Upper lobe of left lung (tissue), 6 donors: Measurements from ENCODE around the gene CARD18. TPM values are rescaled to one million over a fixed set of nuclear protein-coding genes. Genes with fewer than 3 reads are reported as not detected.
A peak's percentile ranks its signal among the peaks of the same experiment; 100 is the strongest.
"Not testable (repeated sequence)": the region's sequence is repeated elsewhere in the genome, so short reads cannot be mapped to it uniquely, and the experiment has no call there.

ENCODE experiments used
- ATAC-seq, 2 donors: fragments of 200-7000 bp; cut with Tn5 transposase; one replicate each; pipeline ENCODE4 v1.9.1; 2022; ENCODE audit warnings: mild to moderate bottlenecking in 2 of 2, moderate library complexity in 2 of 2; ENCODE audit not compliant: low FRiP score in 2 of 2
- DNase-seq, 2 donors: peaks; one replicate each; pipeline ENCODE4 v3.0.0-alpha.2; 2019 to 2020
- H3K27ac ChIP-seq, 4 donors: fragments of 200-600 bp; sonication (generic); one replicate each; pipeline ENCODE4 v1.5.1; 2016 to 2019
- H3K27me3 ChIP-seq, 4 donors: fragments of 200-600 bp; sonication (generic); one replicate each; pipeline ENCODE4 v1.5.1; 2017 to 2019
- H3K36me3 ChIP-seq, 4 donors: fragments of 200-600 bp; sonication (generic); one replicate each; pipeline ENCODE4 v1.5.1; 2016 to 2019
- H3K4me1 ChIP-seq, 4 donors: fragments of 200-600 bp; sonication (generic); one replicate each; pipeline ENCODE4 v1.5.1; 2018 to 2019
- H3K4me3 ChIP-seq, 4 donors: fragments of 200-600 bp; sonication (generic); one replicate each; pipeline ENCODE4 v1.5.1; 2017 to 2019; ENCODE audit warnings: mild to moderate bottlenecking in 2 of 4, moderate library complexity in 1 of 4
- H3K9me3 ChIP-seq, 4 donors: fragments of 200-600 bp; sonication (generic); one replicate each; pipeline ENCODE4 v1.5.1; 2018 to 2019
- EP300 ChIP-seq, 4 donors: sonication (generic); formaldehyde crosslinking; IDR thresholded peaks; one replicate each; pipeline ENCODE4 v1.5.1; 2017; ENCODE audit warnings: antibody characterized with exemption in 4 of 4, control low read depth in 2 of 4
- POLR2A ChIP-seq, 4 donors: fragments of 450-650 bp; IDR thresholded peaks; one replicate each; pipeline ENCODE4 v1.5.1; 2016 to 2017; ENCODE audit warnings: antibody characterized with exemption in 4 of 4, mild to moderate bottlenecking in 2 of 4
- POLR2AphosphoS5 ChIP-seq, 2 donors: sonication (generic); formaldehyde crosslinking; IDR thresholded peaks; one replicate each; pipeline ENCODE4 v1.5.1; 2017; ENCODE audit warnings: antibody characterized with exemption in 2 of 2
- WGBS, 2 donors: methylation state at CpG; one replicate each; pipeline ENCODE4 v1.1.5; 2017 to 2018; 5-methylcytosine and 5-hydroxymethylcytosine counted together
- total RNA-seq, 6 donors: library from RNA; depleted of rRNA in 4 of 6; stranded (reverse); fragments of >200 nt in 4 of 6; gene quantifications; one replicate each; pipeline versions ENCODE4 v1.1.0 to v1.2.1, GENCODE V29; 2016 to 2021
- TF ChIP-seq, protein P1 (sequence below), 6 experiments: fragments of 450-650 bp in 4 of 6; fragments of 200-600 bp in 2 of 6; sonication (generic) in 2 of 6; IDR thresholded peaks; one replicate each; pipeline ENCODE4 v1.5.1; 2016 to 2019; ENCODE audit warnings: antibody characterized with exemption in 6 of 6
- donor health status: DM: no; HTN: no; CAD: no; lungs with moderate emphysema.
- donor health status: DM: no; HTN: yes; CAD: no; lungs with severe emphysema.

Gene CARD18
- total RNA-seq, 6 donors from 2014 or later = not detected

DNA sequence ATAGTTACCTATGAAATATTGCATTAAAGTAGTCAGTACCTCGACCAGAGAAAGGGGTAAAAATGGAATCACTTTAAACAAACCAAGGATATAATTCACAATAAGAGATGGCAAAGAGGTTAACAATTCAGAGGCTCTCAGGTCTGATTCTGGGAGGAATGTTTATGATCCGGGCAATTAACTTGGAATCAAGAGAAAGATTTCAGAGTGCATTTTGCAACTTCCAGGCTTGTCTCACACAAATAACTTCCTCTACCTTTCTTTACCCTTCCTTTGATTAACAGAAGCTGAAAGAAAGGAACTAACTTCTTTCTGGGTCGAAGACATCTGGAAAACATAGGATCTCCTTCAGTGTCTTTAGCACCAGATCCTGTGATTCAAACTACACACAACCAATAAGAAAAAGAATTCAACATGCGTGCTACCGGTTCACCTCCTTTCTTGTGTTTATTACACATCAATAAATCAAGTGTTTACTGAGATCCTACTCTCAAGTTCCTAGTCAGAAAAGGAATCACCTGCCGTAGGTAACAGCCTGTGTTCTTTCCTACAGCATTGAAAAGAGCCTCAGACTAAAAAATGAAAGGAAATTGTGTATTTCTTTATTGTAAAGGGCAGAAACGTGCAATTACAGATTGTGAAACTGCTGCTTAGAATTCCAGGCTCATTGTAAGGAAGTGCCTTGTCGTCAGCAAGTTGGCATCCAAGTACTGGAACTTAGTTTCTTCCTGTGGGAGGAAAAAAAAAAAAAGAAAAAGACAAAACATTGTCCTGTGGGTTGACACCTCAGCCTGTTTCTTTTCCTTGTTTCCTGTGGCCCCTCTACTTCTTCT lies 29.5 kb downstream of the CARD18 start:
- DNase-seq = no peak
- Histone ChIP-seq H3K4me1 (peaks cover 5 to 12% (median 8%) of the 10 kb centered on the region in 4 donors), H3K4me3 (no peak overlapping the region), H3K9me3 (no peaks in the 10 kb centered on the region), H3K36me3 (no peaks in the 10 kb centered on the region), H3K27me3 (no peaks in the 10 kb centered on the region), H3K27ac (peak overlapping the region in 3 of 4 donors; percentile 7 to 54 (median 25))
- 29% methylated on average over 8 of the region's 8 CpGs for WGBS, 2 donors
- ATAC-seq = peak in 1 of 2 donors; percentile 54
- no peak for TF ChIP-seq POLR2A (IDR thresholded peaks at IDR 0.05)
- TF ChIP-seq, protein P1, sequence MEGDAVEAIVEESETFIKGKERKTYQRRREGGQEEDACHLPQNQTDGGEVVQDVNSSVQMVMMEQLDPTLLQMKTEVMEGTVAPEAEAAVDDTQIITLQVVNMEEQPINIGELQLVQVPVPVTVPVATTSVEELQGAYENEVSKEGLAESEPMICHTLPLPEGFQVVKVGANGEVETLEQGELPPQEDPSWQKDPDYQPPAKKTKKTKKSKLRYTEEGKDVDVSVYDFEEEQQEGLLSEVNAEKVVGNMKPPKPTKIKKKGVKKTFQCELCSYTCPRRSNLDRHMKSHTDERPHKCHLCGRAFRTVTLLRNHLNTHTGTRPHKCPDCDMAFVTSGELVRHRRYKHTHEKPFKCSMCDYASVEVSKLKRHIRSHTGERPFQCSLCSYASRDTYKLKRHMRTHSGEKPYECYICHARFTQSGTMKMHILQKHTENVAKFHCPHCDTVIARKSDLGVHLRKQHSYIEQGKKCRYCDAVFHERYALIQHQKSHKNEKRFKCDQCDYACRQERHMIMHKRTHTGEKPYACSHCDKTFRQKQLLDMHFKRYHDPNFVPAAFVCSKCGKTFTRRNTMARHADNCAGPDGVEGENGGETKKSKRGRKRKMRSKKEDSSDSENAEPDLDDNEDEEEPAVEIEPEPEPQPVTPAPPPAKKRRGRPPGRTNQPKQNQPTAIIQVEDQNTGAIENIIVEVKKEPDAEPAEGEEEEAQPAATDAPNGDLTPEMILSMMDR (IDR thresholded peaks at IDR 0.05) = no peak
- no peak for TF ChIP-seq POLR2AphosphoS5 (IDR thresholded peaks at IDR 0.05)
- TF ChIP-seq EP300 (IDR thresholded peaks at IDR 0.05) = no peak

DNA sequence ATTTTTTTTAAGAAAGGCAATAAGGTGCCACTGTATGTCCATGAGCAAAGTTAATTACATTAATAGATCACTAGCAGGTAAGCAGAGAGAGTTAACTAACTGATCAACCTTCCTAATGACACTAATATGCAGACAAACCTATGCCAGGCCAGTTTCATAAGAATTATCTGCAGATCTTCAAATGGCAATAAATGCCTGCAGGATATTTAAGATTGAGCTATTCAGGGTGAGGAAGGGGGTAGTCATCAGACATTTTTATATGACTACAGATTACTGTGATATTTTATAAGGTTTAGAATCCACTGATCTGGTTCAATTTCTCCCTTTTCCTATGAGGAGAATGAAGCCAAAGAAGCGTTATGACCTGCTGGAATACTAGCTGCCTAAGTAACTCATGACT lies 30.2 kb downstream of the CARD18 start:
- WGBS, 2 donors = 90% methylated on average over 1 of the region's 1 CpG
- DNase-seq (no peak), ATAC-seq (no peak)
- Histone ChIP-seq H3K27me3 (no peaks in the 10 kb centered on the region), H3K9me3 (no peaks in the 10 kb centered on the region), H3K27ac (no peak overlapping the region), H3K4me3 (no peak overlapping the region), H3K36me3 (no peaks in the 10 kb centered on the region), H3K4me1 (peaks cover 5 to 12% (median 8%) of the 10 kb centered on the region in 4 donors)
- no peak for TF ChIP-seq POLR2AphosphoS5 (IDR thresholded peaks at IDR 0.05)
- TF ChIP-seq, protein P1 (IDR thresholded peaks at IDR 0.05) = no peak
- no peak for TF ChIP-seq EP300 (IDR thresholded peaks at IDR 0.05)
- no peak for TF ChIP-seq POLR2A (IDR thresholded peaks at IDR 0.05)

DNA sequence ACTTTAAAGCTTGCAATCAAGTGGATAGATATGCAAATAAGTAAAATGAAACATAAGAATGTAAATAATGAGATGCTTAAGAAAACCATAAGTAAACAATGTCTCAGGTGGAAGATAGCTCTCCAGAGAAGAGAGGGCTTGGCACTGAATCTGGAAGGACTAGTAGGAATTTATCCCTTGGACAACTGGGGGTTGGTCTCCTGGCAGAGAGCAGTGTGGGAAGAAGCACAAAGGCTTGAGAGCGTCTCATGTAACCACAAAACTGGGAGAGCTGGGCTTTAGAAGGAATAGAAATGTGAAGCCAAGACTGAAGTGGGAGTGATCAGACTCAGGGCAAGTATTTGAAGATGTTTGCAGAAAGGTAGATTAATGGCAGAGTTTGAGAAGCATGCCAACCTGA lies 31.3 kb downstream of the CARD18 start:
- ATAC-seq (peak in 1 of 2 donors; percentile 65), DNase-seq (no peak)
- H3K36me3 ChIP-seq = no peaks in the 10 kb centered on the region
- no peaks in the 10 kb centered on the region for H3K9me3 ChIP-seq
- 60 to 67% methylated on average over 1 of the region's 1 CpG for WGBS, 2 donors
- H3K4me3 ChIP-seq = no peak overlapping the region
- no peak overlapping the region for H3K27ac ChIP-seq
- no peak for TF ChIP-seq POLR2AphosphoS5 (IDR thresholded peaks at IDR 0.05)
- no peak for TF ChIP-seq EP300 (IDR thresholded peaks at IDR 0.05)
- no peak for TF ChIP-seq POLR2A (IDR thresholded peaks at IDR 0.05)
- TF ChIP-seq, protein P1 (IDR thresholded peaks at IDR 0.05) = no peak
- H3K27me3 ChIP-seq = no peaks in the 10 kb centered on the region
- peaks cover 5 to 12% (median 8%) of the 10 kb centered on the region in 4 donors for H3K4me1 ChIP-seq

DNA sequence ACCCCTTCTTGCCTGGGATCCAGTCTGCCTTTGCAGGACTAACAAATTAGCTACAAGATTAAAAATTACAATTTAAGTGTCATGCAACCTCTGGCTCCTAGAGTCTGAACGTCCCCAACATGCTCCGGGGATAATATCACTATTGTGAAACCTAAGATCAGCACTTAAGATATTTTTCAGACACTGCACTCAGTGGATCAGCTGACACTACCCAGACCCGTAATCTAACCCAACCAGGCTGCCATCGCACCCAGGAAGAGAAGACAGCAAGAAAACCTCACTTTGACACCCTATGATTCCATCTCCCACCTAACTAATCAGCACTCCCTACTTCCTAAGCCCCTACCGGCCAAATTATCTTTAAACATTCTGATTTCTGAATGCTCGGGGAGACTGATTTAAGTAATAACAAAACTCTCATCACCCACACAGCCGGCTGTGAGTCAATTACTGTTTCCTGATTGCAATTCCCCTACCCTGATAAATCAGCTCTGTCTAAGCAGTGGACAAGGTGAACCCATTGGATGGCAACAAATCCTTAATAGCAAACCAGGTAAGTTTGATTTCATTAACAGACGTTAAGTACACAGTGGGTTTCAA lies 32.2 kb downstream of the CARD18 start:
- ATAC-seq, H3K36me3 ChIP-seq, H3K27me3 ChIP-seq, H3K27ac ChIP-seq, DNase-seq, H3K9me3 ChIP-seq, H3K4me3 ChIP-seq: not testable (repeated sequence)
- 81 to 92% methylated on average over 8 of the region's 8 CpGs for WGBS, 2 donors
- H3K4me1 ChIP-seq = peaks cover 5 to 12% (median 8%) of the 10 kb centered on the region in 4 donors

DNA sequence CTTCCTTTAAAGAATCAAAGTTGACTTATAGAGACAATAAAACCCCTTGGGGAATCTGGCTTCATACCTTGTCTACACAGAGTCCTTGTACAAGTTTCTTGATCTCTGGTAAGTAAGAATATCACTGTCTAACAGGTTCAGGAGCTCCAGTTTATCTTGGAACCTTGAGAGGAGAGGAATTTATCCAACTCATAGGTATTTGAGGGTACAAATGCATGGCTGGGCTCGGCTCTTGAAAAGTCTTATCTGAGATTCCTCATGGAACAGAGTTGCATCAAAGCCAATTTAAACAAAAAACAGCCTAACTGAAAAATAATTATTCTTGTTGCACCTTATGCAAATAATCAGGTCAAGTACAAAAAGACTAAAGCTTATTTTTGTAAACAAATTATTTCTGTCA lies 33.4 kb downstream of the CARD18 start:
- TF ChIP-seq, protein P1 (IDR thresholded peaks at IDR 0.05) = no peak
- no peak for TF ChIP-seq POLR2AphosphoS5 (IDR thresholded peaks at IDR 0.05)
- no peak for TF ChIP-seq EP300 (IDR thresholded peaks at IDR 0.05)
- no peak for TF ChIP-seq POLR2A (IDR thresholded peaks at IDR 0.05)
- ATAC-seq = no peak
- peaks cover 6 to 12% (median 8%) of the 10 kb centered on the region in 4 donors for H3K4me1 ChIP-seq
- H3K4me3 ChIP-seq = no peak overlapping the region
- H3K27me3 ChIP-seq = no peaks in the 10 kb centered on the region
- DNase-seq = no peak
- no peak overlapping the region for H3K27ac ChIP-seq
- 59 to 77% methylated on average over 1 of the region's 1 CpG for WGBS, 2 donors
- H3K9me3 ChIP-seq = no peaks in the 10 kb centered on the region
- no peaks in the 10 kb centered on the region for H3K36me3 ChIP-seq
